RWPE2 (cell line): ENCODE data around the gene PCDH18.

ENCODE experiments used
- ATAC-seq: fragments of 200-7000 bp; cut with Tn5 transposase; 3 replicates; pipeline ENCODE4 v1.9.1; 2021; ENCODE audit warnings: low read depth
- DNase-seq: peaks from one replicate; pipeline ENCODE4 v3.0.0-alpha.2; 2020; ENCODE audit warnings: low spot score
- H3K27ac ChIP-seq: fragments of 450-650 bp; 2 replicates; pipeline ENCODE4 v1.5.1; 2017; ENCODE audit warnings: mild to moderate bottlenecking; ENCODE audit not compliant: poor library complexity, severe bottlenecking
- H3K27me3 ChIP-seq: fragments of 250-450 bp; sonication (Bioruptor Pico); 2 replicates; pipeline ENCODE4 v1.5.1; 2021; ENCODE audit warnings: mild to moderate bottlenecking, moderate library complexity; ENCODE audit not compliant: insufficient read depth, poor library complexity, severe bottlenecking
- H3K36me3 ChIP-seq: fragments of 250-450 bp; sonication (Bioruptor Pico); 2 replicates; pipeline ENCODE4 v1.5.1; 2020; ENCODE audit warnings: low read depth, mild to moderate bottlenecking, moderate library complexity
- H3K4me1 ChIP-seq: fragments of 250-450 bp; sonication (Bioruptor Pico); 2 replicates; pipeline ENCODE4 v1.5.1; 2021; ENCODE audit warnings: mild to moderate bottlenecking, moderate library complexity; ENCODE audit not compliant: insufficient read depth, poor library complexity, severe bottlenecking
- H3K4me3 ChIP-seq: fragments of 250-450 bp; sonication (Bioruptor Pico); 2 replicates; pipeline ENCODE4 v1.5.1; 2021; ENCODE audit warnings: mild to moderate bottlenecking, moderate library complexity; ENCODE audit not compliant: severe bottlenecking
- H3K9me3 ChIP-seq: fragments of 250-450 bp; sonication (Bioruptor Pico); 2 replicates; pipeline ENCODE4 v1.5.1; 2021; ENCODE audit warnings: mild to moderate bottlenecking, moderate library complexity; ENCODE audit not compliant: severe bottlenecking
- CTCF ChIP-seq: fragments of 450-650 bp; IDR thresholded peaks from one replicate; pipeline ENCODE4 v1.5.1; 2017; ENCODE audit warnings: mild to moderate bottlenecking, moderate library complexity; ENCODE audit not compliant: poor library complexity, severe bottlenecking

The PCDH18 gene

GRCh38 chr4:137530176-137530575, 2.1 kb downstream of the PCDH18 start:
- no peak for DNase-seq
- peaks cover 9% of the 10 kb centered on the region for H3K4me1 ChIP-seq

GRCh38 chr4:137529432-137529831, 2.9 kb downstream of the PCDH18 start:
- no peak for TF ChIP-seq CTCF
- Histone ChIP-seq H3K4me1 (peaks cover 16% of the 10 kb centered on the region), H3K27ac (no peak overlapping the region), H3K36me3 (no peaks in the 10 kb centered on the region), H3K27me3 (no peaks in the 10 kb centered on the region), H3K9me3 (no peaks in the 10 kb centered on the region), H3K4me3 (no peak overlapping the region)
- ATAC-seq (no peak), DNase-seq (no peak)

More at GRCh38 chr4:137530176-137530575, 2.1 kb downstream of the PCDH18 start:
- H3K36me3 ChIP-seq, result no peaks in the 10 kb centered on the region
- no peak for ATAC-seq
- H3K27ac ChIP-seq, result no peak overlapping the region
- TF ChIP-seq CTCF, result no peak
- no peak overlapping the region for H3K4me3 ChIP-seq
- no peaks in the 10 kb centered on the region for H3K27me3 ChIP-seq
- H3K9me3 ChIP-seq, result no peaks in the 10 kb centered on the region

- Histone ChIP-seq H3K4me3 (no peak overlapping the region), H3K4me1 (peaks cover 16% of the 10 kb centered on the region), H3K36me3 (no peaks in the 10 kb centered on the region), H3K9me3 (no peaks in the 10 kb centered on the region), H3K27me3 (no peaks in the 10 kb centered on the region), H3K27ac (no peak overlapping the region)
- ATAC-seq (no peak), DNase-seq (no peak)
- no peak for TF ChIP-seq CTCF
Measured at GRCh38 chr4:137528673-137529072, 3.6 kb downstream of the PCDH18 start.

DNA sequence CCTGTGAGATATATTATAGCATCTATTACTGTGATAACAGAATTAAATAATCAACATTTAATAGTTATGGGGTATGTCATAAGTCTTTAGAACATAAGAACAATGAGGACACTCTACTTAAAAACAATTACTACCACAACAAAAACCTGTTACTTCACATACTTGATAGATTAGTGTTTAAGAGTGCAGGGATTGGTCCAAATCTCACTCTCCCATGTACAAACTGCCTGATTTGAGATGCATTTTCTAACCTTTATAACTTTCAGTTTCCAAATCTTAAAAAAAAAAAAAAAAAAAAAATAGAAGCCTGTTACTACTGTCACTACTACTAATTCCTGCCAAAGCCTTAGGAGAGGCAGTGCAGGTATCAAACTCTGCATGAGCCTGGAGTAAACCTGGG, 5.6 kb downstream of the PCDH18 start:
- H3K4me1 ChIP-seq, result peaks cover 10% of the 10 kb centered on the region
- H3K36me3 ChIP-seq, result no peaks in the 10 kb centered on the region
- TF ChIP-seq CTCF, result no peak
- DNase-seq (no peak), ATAC-seq (no peak)
- H3K4me3 ChIP-seq, result no peak overlapping the region
- H3K27ac ChIP-seq, result no peak overlapping the region
- H3K9me3 ChIP-seq, result no peaks in the 10 kb centered on the region
- H3K27me3 ChIP-seq, result no peaks in the 10 kb centered on the region

DNA sequence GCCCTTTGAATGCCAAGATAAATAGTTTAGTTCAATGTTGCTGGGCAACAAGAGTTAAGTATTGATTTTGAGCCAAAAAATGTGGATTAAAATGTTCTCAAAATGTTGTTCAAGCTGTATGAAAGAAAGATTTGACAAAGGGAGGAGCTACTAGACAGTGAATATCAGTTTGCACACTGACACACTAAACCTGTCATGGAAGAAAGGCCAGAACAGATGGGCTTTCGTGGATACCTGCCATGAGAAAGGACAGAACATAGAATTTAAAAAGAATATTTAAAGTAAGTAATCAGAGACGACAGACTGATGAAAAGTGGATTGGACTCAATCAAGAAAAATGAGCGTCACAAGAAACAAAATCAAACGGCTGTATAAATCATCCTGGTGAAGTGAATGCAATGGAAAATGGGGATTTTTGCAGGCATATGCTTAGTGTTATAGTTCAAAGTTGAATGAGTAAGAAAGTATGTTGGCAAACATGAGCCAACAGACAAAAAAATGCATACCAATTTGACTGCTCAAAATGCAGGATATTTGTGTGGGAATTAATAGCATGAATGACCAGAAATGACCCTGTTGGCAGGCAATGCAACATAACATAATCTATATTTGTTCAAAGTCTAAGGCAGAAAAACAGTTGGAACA, 7.4 kb downstream of the PCDH18 start:
- Histone ChIP-seq H3K4me1 (peaks cover 10% of the 10 kb centered on the region), H3K36me3 (no peaks in the 10 kb centered on the region), H3K27me3 (no peaks in the 10 kb centered on the region), H3K4me3 (no peak overlapping the region), H3K27ac (no peak overlapping the region), H3K9me3 (no peaks in the 10 kb centered on the region)
- no peak for TF ChIP-seq CTCF
- ATAC-seq (no peak), DNase-seq (no peak)
